ENCODE measurements around the gene RNF222.

- TF ChIP-seq POLR2A (IDR thresholded peaks at IDR 0.05) (no peak), EP300 (IDR thresholded peaks at IDR 0.05) (no peak)
- TF ChIP-seq, protein P1, sequence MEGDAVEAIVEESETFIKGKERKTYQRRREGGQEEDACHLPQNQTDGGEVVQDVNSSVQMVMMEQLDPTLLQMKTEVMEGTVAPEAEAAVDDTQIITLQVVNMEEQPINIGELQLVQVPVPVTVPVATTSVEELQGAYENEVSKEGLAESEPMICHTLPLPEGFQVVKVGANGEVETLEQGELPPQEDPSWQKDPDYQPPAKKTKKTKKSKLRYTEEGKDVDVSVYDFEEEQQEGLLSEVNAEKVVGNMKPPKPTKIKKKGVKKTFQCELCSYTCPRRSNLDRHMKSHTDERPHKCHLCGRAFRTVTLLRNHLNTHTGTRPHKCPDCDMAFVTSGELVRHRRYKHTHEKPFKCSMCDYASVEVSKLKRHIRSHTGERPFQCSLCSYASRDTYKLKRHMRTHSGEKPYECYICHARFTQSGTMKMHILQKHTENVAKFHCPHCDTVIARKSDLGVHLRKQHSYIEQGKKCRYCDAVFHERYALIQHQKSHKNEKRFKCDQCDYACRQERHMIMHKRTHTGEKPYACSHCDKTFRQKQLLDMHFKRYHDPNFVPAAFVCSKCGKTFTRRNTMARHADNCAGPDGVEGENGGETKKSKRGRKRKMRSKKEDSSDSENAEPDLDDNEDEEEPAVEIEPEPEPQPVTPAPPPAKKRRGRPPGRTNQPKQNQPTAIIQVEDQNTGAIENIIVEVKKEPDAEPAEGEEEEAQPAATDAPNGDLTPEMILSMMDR (IDR thresholded peaks at IDR 0.05), result no peak
Observed at GRCh38 chr17:8360751-8361150, 36.9 kb downstream of the RNF222 start.

Measured in ovary (tissue), 3 donors.